ENCODE data around the gene HNRNPAB.

The HNRNPAB gene

GRCh38 chr5:178204182-178204934 lies at the start of gene HNRNPAB:
Gene HNRNPAB, plus strand, starts transcription at chr5:178204533. Its CDS starts 305 bp downstream, at chr5:178204838.
- DNase-seq: peak; percentile 98

- no peak for DNase-seq
Observed at GRCh38 chr5:178155065-178155464, 49.3 kb upstream of the HNRNPAB start.

- DNase-seq: no peak
Observed at GRCh38 chr5:178160176-178160575, 44.2 kb upstream of the HNRNPAB start.

GRCh38 chr5:178162481-178162880 lies 41.9 kb upstream of the HNRNPAB start:
- DNase-seq: no peak

- DNase-seq: peak; percentile 94
Observed at GRCh38 chr5:178163772-178164735, 40.3 kb upstream of the HNRNPAB start.

GRCh38 chr5:178165581-178165980 lies 38.8 kb upstream of the HNRNPAB start:
- DNase-seq: no peak

GRCh38 chr5:178170455-178170854 lies 33.9 kb upstream of the HNRNPAB start:
- DNase-seq: no peak

GRCh38 chr5:178174456-178174855 lies 29.9 kb upstream of the HNRNPAB start:
- no peak for DNase-seq

GRCh38 chr5:178176791-178177190 lies 27.5 kb upstream of the HNRNPAB start:
- DNase-seq: no peak

- DNase-seq: no peak
Observed at GRCh38 chr5:178177569-178177968, 26.8 kb upstream of the HNRNPAB start.

- DNase-seq: no peak
Observed at GRCh38 chr5:178180141-178180863, 24.0 kb upstream of the HNRNPAB start.

- no peak for DNase-seq
Observed at GRCh38 chr5:178182158-178182876, 22.0 kb upstream of the HNRNPAB start.

GRCh38 chr5:178186427-178186826 lies 17.9 kb upstream of the HNRNPAB start:
- DNase-seq: no peak

GRCh38 chr5:178187014-178187413 lies 17.3 kb upstream of the HNRNPAB start, which contains the start of gene GMCL2:
Gene GMCL2, minus strand, starts transcription at chr5:178187371. Its CDS starts 72 bp downstream, at chr5:178187299.
- no peak for DNase-seq

GRCh38 chr5:178189433-178189832 lies 14.9 kb upstream of the HNRNPAB start:
- no peak for DNase-seq

- no peak for DNase-seq
Observed at GRCh38 chr5:178191661-178192060, 12.7 kb upstream of the HNRNPAB start.

GRCh38 chr5:178192244-178192643 lies 12.1 kb upstream of the HNRNPAB start:
- no peak for DNase-seq

GRCh38 chr5:178192787-178193186 lies 11.5 kb upstream of the HNRNPAB start:
- no peak for DNase-seq

- no peak for DNase-seq
Observed at GRCh38 chr5:178193251-178193809, 11.0 kb upstream of the HNRNPAB start.

GRCh38 chr5:178194026-178194425 lies 10.3 kb upstream of the HNRNPAB start:
- DNase-seq: no peak

GRCh38 chr5:178196281-178196812 lies 8.0 kb upstream of the HNRNPAB start:
- DNase-seq: no peak

GRCh38 chr5:178196986-178197385 lies 7.3 kb upstream of the HNRNPAB start:
- no peak for DNase-seq

Data from NCI-H345 (cell line).